GM18868 (cell line): ENCODE data around the gene NASP.

Source experiments
- ATAC-seq: cut with Tn5 transposase; IDR thresholded peaks from one replicate; pipeline ENCODE4 v1.9.1; 2021; ENCODE audit warnings: mild to moderate bottlenecking, moderate library complexity; ENCODE audit not compliant: unreplicated experiment

The NASP gene, protein sequence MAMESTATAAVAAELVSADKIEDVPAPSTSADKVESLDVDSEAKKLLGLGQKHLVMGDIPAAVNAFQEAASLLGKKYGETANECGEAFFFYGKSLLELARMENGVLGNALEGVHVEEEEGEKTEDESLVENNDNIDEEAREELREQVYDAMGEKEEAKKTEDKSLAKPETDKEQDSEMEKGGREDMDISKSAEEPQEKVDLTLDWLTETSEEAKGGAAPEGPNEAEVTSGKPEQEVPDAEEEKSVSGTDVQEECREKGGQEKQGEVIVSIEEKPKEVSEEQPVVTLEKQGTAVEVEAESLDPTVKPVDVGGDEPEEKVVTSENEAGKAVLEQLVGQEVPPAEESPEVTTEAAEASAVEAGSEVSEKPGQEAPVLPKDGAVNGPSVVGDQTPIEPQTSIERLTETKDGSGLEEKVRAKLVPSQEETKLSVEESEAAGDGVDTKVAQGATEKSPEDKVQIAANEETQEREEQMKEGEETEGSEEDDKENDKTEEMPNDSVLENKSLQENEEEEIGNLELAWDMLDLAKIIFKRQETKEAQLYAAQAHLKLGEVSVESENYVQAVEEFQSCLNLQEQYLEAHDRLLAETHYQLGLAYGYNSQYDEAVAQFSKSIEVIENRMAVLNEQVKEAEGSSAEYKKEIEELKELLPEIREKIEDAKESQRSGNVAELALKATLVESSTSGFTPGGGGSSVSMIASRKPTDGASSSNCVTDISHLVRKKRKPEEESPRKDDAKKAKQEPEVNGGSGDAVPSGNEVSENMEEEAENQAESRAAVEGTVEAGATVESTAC

GRCh38 chr1:45583666-45584350 lies at the start of gene NASP:
TSS of gene NASP (plus strand) at chr1:45584041. CDS start at chr1:45584147, 106 bp downstream.
- ATAC-seq = peak; percentile 37

- no peak for ATAC-seq
Observed at GRCh38 chr1:45535988-45536766, 47.7 kb upstream of the NASP start.

- ATAC-seq = no peak
Observed at GRCh38 chr1:45536886-45537285, 47.0 kb upstream of the NASP start.

DNA sequence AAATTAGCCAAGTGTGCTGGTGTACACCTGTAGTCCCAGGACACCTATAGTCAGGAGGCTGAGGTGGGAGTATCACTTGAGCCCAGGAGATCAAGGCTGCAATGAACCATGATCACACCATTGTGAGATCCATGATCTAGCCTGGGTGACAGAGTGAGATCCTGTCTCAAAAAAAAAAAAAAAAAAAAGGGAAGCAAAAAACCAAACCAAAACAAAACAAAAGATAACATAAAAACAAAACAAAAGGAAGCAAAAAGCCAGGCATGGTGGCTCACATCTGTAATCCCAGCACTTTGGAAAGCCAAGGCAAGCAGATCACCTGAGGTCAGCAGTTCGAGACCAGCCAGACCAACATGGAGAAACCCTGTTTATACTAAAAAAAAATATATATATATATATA lies 42.6 kb upstream of the NASP start:
- ATAC-seq = no peak

GRCh38 chr1:45542591-45542990 lies 41.2 kb upstream of the NASP start:
- no peak for ATAC-seq

- ATAC-seq = peak; percentile 52
Observed at GRCh38 chr1:45543581-45544417, 40.0 kb upstream of the NASP start.

DNA sequence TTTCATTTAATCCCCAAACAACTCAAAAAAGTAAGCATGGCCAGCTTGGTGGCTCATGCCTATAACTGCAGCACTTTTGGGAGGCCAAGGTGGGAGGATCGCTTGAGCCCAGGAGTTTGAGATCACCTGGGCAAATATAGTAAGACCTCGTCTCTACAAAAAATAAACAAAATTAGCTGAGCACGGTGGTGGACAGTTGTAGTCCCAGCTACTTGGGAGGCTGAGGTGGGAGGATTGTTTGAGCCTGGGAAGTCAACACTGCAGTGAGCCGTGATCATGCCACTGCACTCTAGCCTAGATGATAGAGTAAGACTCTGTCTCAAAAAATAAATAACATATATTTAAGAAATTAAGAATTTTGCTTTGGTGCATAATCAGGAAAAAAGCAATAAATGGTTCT lies 39.3 kb upstream of the NASP start:
- ATAC-seq = no peak

DNA sequence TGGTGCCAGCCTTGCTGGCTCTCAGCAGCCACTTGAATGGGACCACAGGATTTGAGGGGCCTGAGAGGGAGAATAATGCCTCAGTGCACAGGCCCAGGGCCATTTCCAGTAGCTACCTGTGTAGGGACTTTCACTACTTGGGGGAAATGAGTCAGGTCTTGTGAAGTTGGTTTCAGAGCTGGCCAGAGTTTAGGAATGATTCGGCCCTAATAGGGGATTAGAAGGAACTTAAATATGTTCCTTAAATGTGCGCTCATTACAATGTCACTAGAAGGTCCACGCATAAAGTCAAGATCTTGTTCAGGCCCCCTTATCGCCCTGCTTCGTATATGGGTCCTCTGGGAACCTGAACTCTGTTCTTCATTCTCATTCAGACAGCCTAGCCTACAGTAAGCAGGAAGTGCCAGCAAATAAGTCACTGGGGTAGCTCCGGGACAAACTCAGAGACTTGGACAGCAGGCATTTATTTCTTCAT lies 38.8 kb upstream of the NASP start:
- ATAC-seq = peak; percentile 70

- peak; percentile 29 for ATAC-seq
Observed at GRCh38 chr1:45545553-45546310, 38.1 kb upstream of the NASP start.

GRCh38 chr1:45550401-45551351 lies 33.2 kb upstream of the NASP start, which contains the start of gene AKR1A1:
TSS of gene AKR1A1 (plus strand) at chr1:45550826. CDS start at chr1:45561795, 10,969 bp downstream.
- ATAC-seq = peak; percentile 83

DNA sequence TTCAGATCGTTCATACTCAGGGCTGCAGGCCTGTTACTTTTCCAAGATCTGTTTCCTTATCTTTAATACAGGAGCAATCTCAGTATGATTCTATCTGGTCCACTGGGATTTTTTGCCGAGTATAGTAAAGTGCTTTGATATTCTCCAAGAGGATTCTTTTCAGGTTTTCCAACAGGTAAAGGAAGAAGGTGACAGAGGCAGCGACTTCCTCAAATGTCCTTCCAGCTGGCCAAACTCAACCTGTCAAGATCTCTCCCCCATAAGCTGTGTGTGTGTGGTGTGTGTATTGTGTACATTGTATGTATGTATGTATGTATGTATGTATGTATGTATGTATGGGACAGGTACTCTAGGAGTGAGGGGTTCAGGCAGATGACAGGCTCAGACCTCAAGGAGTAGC lies 32.2 kb upstream of the NASP start:
- no peak for ATAC-seq

DNA sequence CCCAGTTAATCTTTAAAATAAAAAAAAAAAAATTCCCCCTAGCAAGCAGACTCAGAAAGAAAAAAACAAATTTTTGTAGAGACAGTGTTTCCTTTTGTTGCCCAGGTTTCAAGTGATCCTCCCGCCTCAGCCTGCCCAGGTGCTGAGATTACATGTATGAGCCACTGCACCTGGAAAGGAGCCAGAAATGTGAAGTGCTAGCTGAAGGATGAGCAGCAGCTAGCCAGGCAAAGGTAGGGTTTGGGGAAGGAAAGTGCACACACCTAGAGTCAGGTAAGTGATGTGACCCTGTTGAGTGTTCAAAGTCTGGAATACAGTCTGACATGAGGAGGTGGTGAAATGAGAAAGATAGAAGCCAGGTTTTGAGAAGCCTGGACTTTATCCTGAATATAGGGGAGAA lies 31.5 kb upstream of the NASP start:
- no peak for ATAC-seq

DNA sequence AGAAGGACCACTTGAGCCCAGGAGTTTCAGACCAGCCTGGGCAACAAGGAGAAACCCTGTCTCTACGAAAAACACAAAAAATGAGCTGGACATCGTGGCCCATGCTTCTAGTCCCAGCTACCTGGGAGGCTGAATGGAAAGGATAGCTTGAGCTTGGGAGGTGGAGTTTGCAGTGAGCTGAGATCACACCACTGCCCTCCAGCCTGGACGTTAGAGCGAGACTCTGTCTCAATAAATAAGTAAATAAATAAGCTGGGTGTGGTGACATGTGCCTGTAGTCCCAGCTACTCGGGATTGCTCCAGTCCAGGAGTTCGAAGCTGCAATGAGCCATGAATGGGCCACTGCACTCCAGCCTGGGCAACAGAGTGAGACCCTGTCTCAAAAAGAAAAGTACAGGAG lies 29.6 kb upstream of the NASP start:
- ATAC-seq = no peak

DNA sequence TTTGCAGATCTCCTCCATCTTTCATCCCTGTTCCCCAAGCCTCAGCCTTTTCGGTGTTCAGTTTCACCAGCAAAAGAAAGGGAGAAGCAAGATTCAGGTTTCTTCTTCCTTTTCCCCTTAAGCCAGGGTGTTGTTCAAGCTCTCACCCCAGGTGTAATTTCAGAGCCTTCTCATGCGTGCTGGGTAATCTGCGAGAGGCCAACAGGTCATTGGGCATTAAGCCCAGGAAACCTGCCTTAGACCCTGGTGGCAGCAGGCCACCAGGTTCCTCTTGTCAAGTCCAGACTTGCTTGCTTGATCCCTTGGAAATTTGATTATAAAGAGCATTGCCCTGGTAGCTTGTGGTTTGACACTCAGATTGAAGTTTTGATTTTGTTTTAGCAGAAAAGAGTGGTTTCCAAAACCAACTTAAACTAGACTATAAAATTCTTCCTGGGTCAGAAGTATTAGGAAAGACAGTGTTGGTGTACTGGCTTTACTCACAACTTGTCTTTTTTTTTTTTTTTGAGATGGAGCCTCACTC lies 26.4 kb upstream of the NASP start:
- ATAC-seq = no peak

GRCh38 chr1:45563843-45564242 lies 20.0 kb upstream of the NASP start:
- ATAC-seq = no peak

DNA sequence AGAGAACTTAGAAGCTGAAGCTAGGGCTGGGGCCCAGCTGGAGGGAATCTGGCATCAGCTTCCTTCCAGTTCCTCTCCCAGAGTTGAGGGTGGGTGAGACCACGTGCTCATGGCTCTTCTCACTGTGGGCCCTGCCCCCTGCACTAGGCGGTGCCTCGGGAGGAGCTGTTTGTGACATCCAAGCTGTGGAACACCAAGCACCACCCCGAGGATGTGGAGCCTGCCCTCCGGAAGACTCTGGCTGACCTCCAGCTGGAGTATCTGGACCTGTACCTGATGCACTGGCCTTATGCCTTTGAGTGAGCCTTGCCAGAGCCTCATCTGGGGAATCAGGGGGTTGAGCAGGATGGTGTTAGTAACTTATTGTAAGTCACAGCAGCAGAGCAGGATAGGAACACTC lies 17.1 kb upstream of the NASP start:
- no peak for ATAC-seq

GRCh38 chr1:45567911-45568310 lies 15.9 kb upstream of the NASP start:
- ATAC-seq = no peak

DNA sequence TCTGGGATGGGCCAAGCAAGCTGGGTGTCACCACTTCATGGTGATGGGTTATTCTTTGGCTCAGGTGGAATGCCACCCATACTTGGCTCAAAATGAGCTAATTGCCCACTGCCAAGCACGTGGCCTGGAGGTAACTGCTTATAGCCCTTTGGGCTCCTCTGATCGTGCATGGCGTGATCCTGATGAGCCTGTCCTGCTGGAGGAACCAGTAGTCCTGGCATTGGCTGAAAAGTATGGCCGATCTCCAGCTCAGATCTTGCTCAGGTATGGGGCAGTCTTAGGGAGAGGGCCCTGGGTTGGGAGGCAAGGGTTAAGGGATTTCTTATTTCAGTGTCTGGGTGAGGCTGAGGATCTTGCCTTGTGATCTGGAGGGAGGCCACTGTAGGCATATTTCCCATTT lies 15.4 kb upstream of the NASP start:
- ATAC-seq = no peak
